NCI-H345 (cell line): Measurements from ENCODE around the gene CCL27.
A peak's percentile ranks its signal among the peaks of the same experiment; 100 is the strongest.

ENCODE experiments used
- DNase-seq: peaks from one replicate; lab custom pipeline; 2025; lab: John Stamatoyannopoulos, UW

CCL27 gene

GRCh38 chr9:34684816-34685215 is 22.4 kb upstream of the CCL27 start:
- no peak for DNase-seq

GRCh38 chr9:34684145-34684544 is 21.7 kb upstream of the CCL27 start:
- DNase-seq: no peak

GRCh38 chr9:34675869-34676268 is 13.4 kb upstream of the CCL27 start:
- no peak for DNase-seq

GRCh38 chr9:34675048-34675714 is 12.7 kb upstream of the CCL27 start:
- peak; percentile 57 for DNase-seq

GRCh38 chr9:34674440-34674839 is 12.0 kb upstream of the CCL27 start:
- DNase-seq: no peak

- DNase-seq: no peak
Observed at GRCh38 chr9:34671307-34671706, 8.8 kb upstream of the CCL27 start.

GRCh38 chr9:34669809-34670562 is 7.5 kb upstream of the CCL27 start:
- no peak for DNase-seq

GRCh38 chr9:34665381-34666250 is 3.2 kb upstream of the CCL27 start:
- peak; percentile 98 for DNase-seq

GRCh38 chr9:34665067-34665380 is 2.6 kb upstream of the CCL27 start:
- DNase-seq: no peak

GRCh38 chr9:34664281-34665066 is 2.0 kb upstream of the CCL27 start:
- peak; percentile 22 for DNase-seq

- DNase-seq: no peak
Observed at GRCh38 chr9:34663303-34663605, 797 bp upstream of the CCL27 start.

- no peak for DNase-seq
Observed at GRCh38 chr9:34659592-34660253, 2.7 kb downstream of the CCL27 start.

- DNase-seq: no peak
Observed at GRCh38 chr9:34658461-34658860, 4.0 kb downstream of the CCL27 start.

GRCh38 chr9:34656992-34657391 is 5.5 kb downstream of the CCL27 start:
- DNase-seq: no peak

GRCh38 chr9:34655394-34655793 is 7.1 kb downstream of the CCL27 start:
- DNase-seq: no peak

- no peak for DNase-seq
Observed at GRCh38 chr9:34654323-34655051, 8.0 kb downstream of the CCL27 start.

- no peak for DNase-seq
Observed at GRCh38 chr9:34653151-34654072, 9.0 kb downstream of the CCL27 start.

- DNase-seq: no peak
Observed at GRCh38 chr9:34652602-34653000, 9.9 kb downstream of the CCL27 start.

GRCh38 chr9:34651876-34652601 is 10.4 kb downstream of the CCL27 start, which contains the start of gene IL11RA:
TSS of gene IL11RA (plus strand) at chr9:34652185. CDS start at chr9:34655218, 3,033 bp downstream.
- no peak for DNase-seq
